Panc1 (cell line): ENCODE measurements around the gene CRHR2. TPM values are rescaled to one million over a fixed set of nuclear protein-coding genes. Genes with fewer than 3 reads are reported as not detected.

Source experiments
- ATAC-seq: fragments of 200-7000 bp; cut with Tn5 transposase; 2 replicates; pipeline ENCODE4 v1.9.1; 2020; ENCODE audit warnings: mild to moderate bottlenecking, moderate library complexity
- BruUV-seq: library from RNA; stranded (reverse); fragments of 400-500 nt; replicated peaks from 2 replicates; lab custom pipeline; 2021; lab: Mats Ljungman, UMichigan
- CTCF ChIA-PET: fragments of 300-600 bp; sonication (Branson Sonifier 250); formaldehyde crosslinking; loops from one replicate; lab custom pipeline; 2022; ENCODE audit warnings: antibody characterized with exemption; lab: Charles Lee
- POLR2A ChIA-PET: fragments of 300-600 bp; sonication (Branson Sonifier 250); formaldehyde crosslinking; loops from one replicate; lab custom pipeline; 2022; ENCODE audit warnings: antibody characterized with exemption; lab: Charles Lee
- DNase-seq: peaks from one replicate; pipeline ENCODE4 v3.0.0-alpha.2; 2010; ENCODE audit warnings: low read depth, low spot score
- H3K27ac ChIP-seq: 2 replicates; pipeline ENCODE4 v1.5.1; 2011; ENCODE audit warnings: mild to moderate bottlenecking, low read length, inconsistent platforms
- H3K27me3 ChIP-seq: fragments of 200-500 bp; sonication (Bioruptor generic); 2 replicates; pipeline ENCODE4 v1.6.0; 2014; ENCODE audit warnings: low read length, inconsistent platforms; ENCODE audit not compliant: control insufficient read depth, insufficient read depth
- H3K36me3 ChIP-seq: fragments of 200-500 bp; sonication (Bioruptor generic); 2 replicates; pipeline ENCODE4 v1.5.1; 2014; ENCODE audit warnings: inconsistent platforms, mild to moderate bottlenecking, low read length, moderate library complexity; ENCODE audit not compliant: control insufficient read depth, insufficient read depth
- H3K4me1 ChIP-seq: 2 replicates; pipeline ENCODE4 v1.5.1; 2011; ENCODE audit warnings: inconsistent platforms, mild to moderate bottlenecking, low read length, moderate library complexity; ENCODE audit not compliant: control insufficient read depth, insufficient read depth
- H3K4me3 ChIP-seq, 2 experiments: 2 replicates each; pipeline ENCODE4 v1.5.1; 2011 to 2012; ENCODE audit warnings: low read depth in 2 of 2, low read length in 2 of 2, mild to moderate bottlenecking in 2 of 2, inconsistent platforms in 1 of 2, moderate library complexity in 1 of 2
- H3K9me3 ChIP-seq: fragments of 200-500 bp; sonication (Bioruptor generic); 2 replicates; pipeline ENCODE4 v1.5.1; 2014; ENCODE audit warnings: low read depth, mild to moderate bottlenecking, inconsistent platforms, low read length, moderate library complexity; ENCODE audit not compliant: control insufficient read depth, insufficient read depth
- CTCF ChIP-seq: fragments of 450-650 bp; IDR thresholded peaks from 2 replicates; pipeline ENCODE4 v1.5.1; 2017; ENCODE audit warnings: mild to moderate bottlenecking
- POLR2AphosphoS5 ChIP-seq: IDR thresholded peaks from 2 replicates; pipeline ENCODE4 v1.6.1; 2012; ENCODE audit warnings: mild to moderate bottlenecking, low read depth, low read length, moderate library complexity
- REST ChIP-seq, 2 experiments: IDR thresholded peaks; 2 replicates each; pipeline ENCODE4 v1.6.1; 2011 to 2012; ENCODE audit warnings: low read depth in 2 of 2, control low read depth in 1 of 2, low read length in 1 of 2, mild to moderate bottlenecking in 1 of 2, moderate library complexity in 1 of 2; ENCODE audit not compliant: insufficient read depth in 1 of 2
- SIN3A ChIP-seq: IDR thresholded peaks from 2 replicates; pipeline ENCODE4 v1.6.1; 2012; ENCODE audit warnings: low read depth, mild to moderate bottlenecking, low read length, moderate library complexity, borderline replicate concordance; ENCODE audit not compliant: insufficient read depth
- TCF7L2 ChIP-seq: IDR thresholded peaks from 2 replicates; pipeline ENCODE4 v1.6.1; 2011; ENCODE audit warnings: mild to moderate bottlenecking, low read depth, low read length, inconsistent platforms
- in situ Hi-C: cut with HindIII; loops from 2 replicates; pipeline ENCODE4 v1.10.0; 2016; ENCODE audit warnings: low sequenced_read_pairs, low pct_unique_long_range_greater_than_20kb
- intact Hi-C: fragments of 100-400 bp; cut with micrococcal nuclease; formaldehyde crosslinking; loops from one replicate; pipeline ENCODE4 v1.10.0; 2022; ENCODE audit not compliant: unreplicated experiment
- total RNA-seq: library from RNA; stranded (reverse); gene quantifications from one replicate; pipeline ENCODE4 v1.2.1, GENCODE V29; 2021; ENCODE audit not compliant: unreplicated experiment

CRHR2 gene
- total RNA-seq, 1 experiment from 2014 or later, result not detected

GRCh38 chr7:30705008-30705407 is 22.8 kb upstream of the CRHR2 start:
- no peaks in the 10 kb centered on the region for H3K9me3 ChIP-seq
- peaks cover 16% of the 10 kb centered on the region for H3K27me3 ChIP-seq
- POLR2A ChIA-PET, result no interaction called here
- H3K36me3 ChIP-seq, result no peaks in the 10 kb centered on the region
- no peaks in the 10 kb centered on the region for H3K4me1 ChIP-seq
- ATAC-seq (no peak), DNase-seq (no peak)
- TF ChIP-seq CTCF (no peak), TCF7L2 (no peak), REST (IDR thresholded peaks at IDR 0.05; ENCODE audit: insufficient read depth in 1 of 2, low read depth in 2 of 2, low read length in 1 of 2) (no peak), SIN3A (no peak), POLR2AphosphoS5 (no peak)
- H3K4me3 ChIP-seq, result no peak overlapping the region
- intact Hi-C loops, result no loop called here
- in situ Hi-C loops, result no loop called here
- no TSS peak for BruUV-seq
- H3K27ac ChIP-seq, result no peak overlapping the region
- CTCF ChIA-PET, result no interaction called here

- Histone ChIP-seq H3K27me3 (peaks cover 18% of the 10 kb centered on the region), H3K27ac (no peak overlapping the region), H3K9me3 (no peaks in the 10 kb centered on the region), H3K4me3 (no peak overlapping the region), H3K36me3 (no peaks in the 10 kb centered on the region), H3K4me1 (no peaks in the 10 kb centered on the region)
- no TSS peak for BruUV-seq
- no peak for ATAC-seq
- DNase-seq, result no peak
- TF ChIP-seq CTCF (no peak), REST (IDR thresholded peaks at IDR 0.05; ENCODE audit: insufficient read depth in 1 of 2, low read depth in 2 of 2, low read length in 1 of 2) (no peak), POLR2AphosphoS5 (no peak)
- in situ Hi-C loops (no loop called here), intact Hi-C loops (no loop called here)
- ChIA-PET CTCF (no interaction called here), POLR2A (interaction anchor here (0.8 kb wide), 1 partner anchor 8 kb away, joined by 3 read pairs; no protein-coding TSS in a partner anchor)
Observed at GRCh38 chr7:30703756-30704155, 21.5 kb upstream of the CRHR2 start.
